A673 (cell line): ENCODE results near the gene FGF1.

Experiments used
- CTCF ChIP-seq: fragments of 300-800, 200-600 bp; sonication (generic); conservative IDR thresholded peaks from 2 replicates; pipeline ENCODE4 v1.5.1; 2017; ENCODE audit warnings: low read depth, mild to moderate bottlenecking, antibody characterized with exemption, low read length, moderate library complexity, mixed read lengths
- EZH2 ChIP-seq: fragments of 200-600 bp; sonication (generic); IDR thresholded peaks from 2 replicates; pipeline ENCODE4 v1.6.1; 2017; ENCODE audit warnings: borderline replicate concordance, low read depth, mild to moderate bottlenecking, mixed read lengths, antibody characterized with exemption, low read length; ENCODE audit not compliant: poor library complexity, severe bottlenecking

DNA sequence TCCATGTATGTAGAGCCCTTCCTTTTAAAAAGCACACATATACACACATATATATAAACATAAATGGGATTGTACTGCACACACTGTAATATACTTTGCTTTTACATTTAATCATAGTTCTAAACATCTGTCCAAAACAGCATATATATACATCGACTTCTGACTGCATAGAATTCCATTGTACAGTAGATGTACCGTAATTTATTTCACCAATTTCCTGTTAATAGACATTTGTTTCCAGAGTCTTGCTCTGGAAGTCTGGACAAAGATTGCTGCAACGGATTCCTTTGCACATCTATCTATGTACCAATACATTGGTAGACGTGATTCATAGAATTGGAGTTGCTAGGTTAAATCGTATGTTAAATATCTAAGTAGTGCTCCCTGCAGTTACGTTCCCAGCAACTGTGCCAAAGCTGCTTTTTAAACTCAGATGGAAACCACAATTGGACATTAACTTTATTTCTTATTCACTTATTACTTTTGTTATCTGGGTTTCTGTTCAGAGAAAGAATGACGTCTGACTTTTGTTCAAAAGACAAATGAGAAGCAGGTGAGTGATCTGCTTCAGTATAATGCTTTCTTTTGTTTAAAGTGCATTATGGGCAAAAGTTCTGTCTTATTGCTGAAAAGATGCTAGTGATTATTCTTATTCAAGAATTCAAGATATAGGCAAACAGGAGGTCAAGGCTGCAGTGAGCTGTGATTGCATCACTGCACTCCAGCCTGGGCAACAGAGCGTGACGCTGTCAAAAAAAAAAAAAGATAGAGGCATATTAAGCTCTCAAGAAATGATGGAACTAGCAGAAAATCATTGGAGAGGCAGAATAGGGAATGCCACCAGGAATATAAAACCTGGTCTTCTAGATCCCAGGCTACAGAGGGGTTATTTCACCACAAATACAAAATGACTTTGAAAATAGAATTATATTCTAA lies 138.2 kb downstream of the FGF1 start:
- TF ChIP-seq CTCF: no peak
- TF ChIP-seq EZH2: no peak
